CD14-positive monocyte (primary cell): ENCODE results near the gene OR51F2. TPM values are rescaled to one million over a fixed set of nuclear protein-coding genes. Genes with fewer than 3 reads are reported as not detected.

Source experiments
- DNase-seq, 3 donors: peaks; one replicate each; pipeline ENCODE4 v3.0.0-alpha.2; 2011 to 2022
- H2AFZ ChIP-seq: 2 replicates; pipeline ENCODE4 v1.6.0; 2012; ENCODE audit warnings: mild to moderate bottlenecking, low read depth, low read length, inconsistent platforms; ENCODE audit not compliant: insufficient read depth, poor library complexity, severe bottlenecking
- H3K27ac ChIP-seq, 2 donors: 1 replicate in 1 of 2; 2 replicates in 1 of 2; pipeline ENCODE4 v1.5.1; 2012 to 2013; ENCODE audit warnings: low read length in 2 of 2, control low read depth in 1 of 2, inconsistent platforms in 1 of 2, low read depth in 1 of 2, mild to moderate bottlenecking in 1 of 2
- H3K27me3 ChIP-seq, 2 donors: one replicate each; pipeline versions ENCODE4 v1.6.0 to v1.6.1; 2011 to 2013; ENCODE audit warnings: low read length in 2 of 2; ENCODE audit not compliant: control insufficient read depth in 2 of 2, insufficient read depth in 2 of 2
- H3K36me3 ChIP-seq, 2 donors: replicated peaks in 1 of 2; 1 replicate in 1 of 2; 2 replicates in 1 of 2; pipeline versions ENCODE4 v1.5.1 to v1.6.1; 2012 to 2013; ENCODE audit warnings: low read length in 2 of 2, control low read depth in 1 of 2, inconsistent platforms in 1 of 2, mild to moderate bottlenecking in 1 of 2; ENCODE audit not compliant: insufficient read depth in 2 of 2, control insufficient read depth in 1 of 2
- H3K4me1 ChIP-seq, 2 donors: 1 replicate in 1 of 2; 2 replicates in 1 of 2; pipeline versions ENCODE4 v1.5.1 to v1.6.1; 2012 to 2013; ENCODE audit warnings: low read length in 2 of 2, control low read depth in 1 of 2, inconsistent platforms in 1 of 2, mild to moderate bottlenecking in 1 of 2, moderate library complexity in 1 of 2; ENCODE audit not compliant: insufficient read depth in 2 of 2, control insufficient read depth in 1 of 2
- H3K4me2 ChIP-seq: replicated peaks from 2 replicates; pipeline ENCODE3; 2012; ENCODE audit warnings: low read length, moderate library complexity, mild to moderate bottlenecking; ENCODE audit not compliant: poor library complexity, severe bottlenecking; ENCODE audit errors: extremely low read depth
- H3K4me3 ChIP-seq, 3 experiments: fragments of 200-600 bp in 1 of 3; sonication (generic) in 1 of 3; replicated peaks in 1 of 3; 1 replicate in 2 of 3; 2 replicates in 1 of 3; pipeline ENCODE4 v1.5.1; 2011 to 2013; ENCODE audit warnings: low read length in 3 of 3, mild to moderate bottlenecking in 3 of 3, control low read depth in 2 of 3, low read depth in 2 of 3, inconsistent platforms in 1 of 3, moderate library complexity in 1 of 3
- H3K79me2 ChIP-seq: 2 replicates; pipeline ENCODE4 v1.6.0; 2012; ENCODE audit warnings: mild to moderate bottlenecking, control low read depth, inconsistent platforms, low read length, moderate library complexity; ENCODE audit not compliant: insufficient read depth
- H3K9ac ChIP-seq: 2 replicates; pipeline ENCODE4 v1.6.0; 2017; ENCODE audit warnings: low read length, mild to moderate bottlenecking; ENCODE audit not compliant: insufficient read depth, poor library complexity, severe bottlenecking
- H3K9me3 ChIP-seq, 2 donors: replicated peaks in 1 of 2; 1 replicate in 1 of 2; 2 replicates in 1 of 2; pipeline versions ENCODE4 v1.5.1 to v1.6.1; 2012 to 2013; ENCODE audit warnings: low read length in 2 of 2, control low read depth in 1 of 2; ENCODE audit not compliant: control insufficient read depth in 1 of 2, insufficient read depth in 1 of 2
- H4K20me1 ChIP-seq: 2 replicates; pipeline ENCODE4 v1.6.0; 2012; ENCODE audit warnings: mild to moderate bottlenecking, low read length, control low read depth, moderate library complexity; ENCODE audit not compliant: insufficient read depth
- H3K27ac Mint-ChIP-seq, 7 donors: one replicate each; pipeline ENCODE4 v1.8.0; 2020; ENCODE audit warnings: mild to moderate bottlenecking in 7 of 7, mixed read lengths in 7 of 7, moderate library complexity in 6 of 7, inconsistent platforms in 2 of 7
- H3K27me3 Mint-ChIP-seq, 3 donors: one replicate each; pipeline ENCODE4 v1.8.0; 2021 to 2022; ENCODE audit warnings: low read depth in 3 of 3, mild to moderate bottlenecking in 3 of 3, mixed read lengths in 3 of 3, moderate library complexity in 3 of 3, inconsistent platforms in 1 of 3
- H3K36me3 Mint-ChIP-seq, 2 donors: one replicate each; pipeline ENCODE4 v1.8.0; 2020; ENCODE audit warnings: mixed read lengths in 2 of 2, inconsistent platforms in 1 of 2, mild to moderate bottlenecking in 1 of 2
- H3K4me1 Mint-ChIP-seq: one replicate; pipeline ENCODE4 v1.8.0; 2020; ENCODE audit warnings: mild to moderate bottlenecking, mixed read lengths
- H3K4me3 Mint-ChIP-seq, 2 donors: one replicate each; pipeline ENCODE4 v1.8.0; 2020; ENCODE audit warnings: mild to moderate bottlenecking in 2 of 2, mixed read lengths in 2 of 2, moderate library complexity in 1 of 2
- H3K9me3 Mint-ChIP-seq, 7 donors: one replicate each; pipeline ENCODE4 v1.8.0; 2020 to 2022; ENCODE audit warnings: mixed read lengths in 7 of 7, mild to moderate bottlenecking in 6 of 7, moderate library complexity in 6 of 7, inconsistent platforms in 2 of 7
- WGBS: methylation state at CpG from one replicate; pipeline ENCODE4 v1.1.5; 2013; ENCODE audit warnings: missing lambda C conversion rate; ENCODE audit not compliant: insufficient coverage; 5-methylcytosine and 5-hydroxymethylcytosine counted together
- intact Hi-C, 2 donors: fragments of 100-400 bp; cut with micrococcal nuclease; formaldehyde crosslinking; loops; one replicate each; pipeline versions ENCODE4 v1.15.0 to v1.15.1; 2023
- polyA plus RNA-seq, 3 donors: library from polyadenylated mRNA; depleted of rRNA in 1 of 3; unstranded in 2 of 3; stranded (reverse) in 1 of 3; fragments of 300-500 nt in 2 of 3; fragments of >200 nt in 1 of 3; fragmentation: Illumina TruSeq in 2 of 3; gene quantifications; 1 replicate in 2 of 3; 2 replicates in 1 of 3; pipeline ENCODE4 v1.2.3, GENCODE V29; 2012 to 2021
- TF ChIP-seq, protein P1 (sequence below): fragments of 200-600 bp; IDR thresholded peaks from one replicate; pipeline ENCODE4 v1.8.0; 2022; ENCODE audit warnings: antibody characterized with exemption, mild to moderate bottlenecking

Gene OR51F2
- polyA plus RNA-seq, 3 donors, result not detected

DNA sequence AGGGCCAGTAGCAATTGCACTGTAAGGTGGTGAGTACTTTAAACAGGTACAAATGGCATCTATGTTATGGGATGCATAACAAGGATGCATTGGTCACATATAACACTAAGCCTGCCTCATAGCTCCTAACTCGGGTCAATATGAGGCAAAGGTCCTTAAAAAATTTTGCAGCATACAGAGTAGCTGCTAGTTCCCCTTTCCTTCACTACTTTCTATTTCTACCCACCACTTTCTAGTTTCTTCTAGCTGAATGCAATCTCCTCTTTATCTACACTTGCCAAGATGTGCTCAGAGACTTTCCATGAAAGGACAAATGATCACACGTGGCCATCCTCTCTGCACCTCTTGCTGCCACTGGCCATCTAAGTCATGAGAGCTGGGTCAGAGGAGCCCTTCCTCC lies 9.8 kb downstream of the OR51F2 start:
- no peak for DNase-seq
- Histone ChIP-seq H3K4me1 (no peaks in the 10 kb centered on the region), H3K27ac (no peak overlapping the region), H3K4me2 (no peak overlapping the region), H3K9ac (no peak overlapping the region), H3K79me2 (no peaks in the 10 kb centered on the region), H4K20me1 (no peaks in the 10 kb centered on the region), H2AFZ (no peak overlapping the region), H3K36me3 (no peaks in the 10 kb centered on the region), H3K27me3 (no peaks in the 10 kb centered on the region), H3K4me3 (no peak overlapping the region), H3K9me3 (no peaks in the 10 kb centered on the region)
- H3K4me1 Mint-ChIP-seq, result no peaks in the 10 kb centered on the region
- no peak overlapping the region for H3K4me3 Mint-ChIP-seq
- no peaks in the 10 kb centered on the region for H3K36me3 Mint-ChIP-seq
- H3K27me3 Mint-ChIP-seq, result peaks cover 0 to 2% (median 1%) of the 10 kb centered on the region in 3 donors
- intact Hi-C loops, result no loop called here
- no peaks in the 10 kb centered on the region for H3K9me3 Mint-ChIP-seq
- TF ChIP-seq, protein P1, sequence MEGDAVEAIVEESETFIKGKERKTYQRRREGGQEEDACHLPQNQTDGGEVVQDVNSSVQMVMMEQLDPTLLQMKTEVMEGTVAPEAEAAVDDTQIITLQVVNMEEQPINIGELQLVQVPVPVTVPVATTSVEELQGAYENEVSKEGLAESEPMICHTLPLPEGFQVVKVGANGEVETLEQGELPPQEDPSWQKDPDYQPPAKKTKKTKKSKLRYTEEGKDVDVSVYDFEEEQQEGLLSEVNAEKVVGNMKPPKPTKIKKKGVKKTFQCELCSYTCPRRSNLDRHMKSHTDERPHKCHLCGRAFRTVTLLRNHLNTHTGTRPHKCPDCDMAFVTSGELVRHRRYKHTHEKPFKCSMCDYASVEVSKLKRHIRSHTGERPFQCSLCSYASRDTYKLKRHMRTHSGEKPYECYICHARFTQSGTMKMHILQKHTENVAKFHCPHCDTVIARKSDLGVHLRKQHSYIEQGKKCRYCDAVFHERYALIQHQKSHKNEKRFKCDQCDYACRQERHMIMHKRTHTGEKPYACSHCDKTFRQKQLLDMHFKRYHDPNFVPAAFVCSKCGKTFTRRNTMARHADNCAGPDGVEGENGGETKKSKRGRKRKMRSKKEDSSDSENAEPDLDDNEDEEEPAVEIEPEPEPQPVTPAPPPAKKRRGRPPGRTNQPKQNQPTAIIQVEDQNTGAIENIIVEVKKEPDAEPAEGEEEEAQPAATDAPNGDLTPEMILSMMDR, result no peak
- no peak overlapping the region for H3K27ac Mint-ChIP-seq
- 11% methylated on average over 2 of the region's 2 CpGs for WGBS

DNA sequence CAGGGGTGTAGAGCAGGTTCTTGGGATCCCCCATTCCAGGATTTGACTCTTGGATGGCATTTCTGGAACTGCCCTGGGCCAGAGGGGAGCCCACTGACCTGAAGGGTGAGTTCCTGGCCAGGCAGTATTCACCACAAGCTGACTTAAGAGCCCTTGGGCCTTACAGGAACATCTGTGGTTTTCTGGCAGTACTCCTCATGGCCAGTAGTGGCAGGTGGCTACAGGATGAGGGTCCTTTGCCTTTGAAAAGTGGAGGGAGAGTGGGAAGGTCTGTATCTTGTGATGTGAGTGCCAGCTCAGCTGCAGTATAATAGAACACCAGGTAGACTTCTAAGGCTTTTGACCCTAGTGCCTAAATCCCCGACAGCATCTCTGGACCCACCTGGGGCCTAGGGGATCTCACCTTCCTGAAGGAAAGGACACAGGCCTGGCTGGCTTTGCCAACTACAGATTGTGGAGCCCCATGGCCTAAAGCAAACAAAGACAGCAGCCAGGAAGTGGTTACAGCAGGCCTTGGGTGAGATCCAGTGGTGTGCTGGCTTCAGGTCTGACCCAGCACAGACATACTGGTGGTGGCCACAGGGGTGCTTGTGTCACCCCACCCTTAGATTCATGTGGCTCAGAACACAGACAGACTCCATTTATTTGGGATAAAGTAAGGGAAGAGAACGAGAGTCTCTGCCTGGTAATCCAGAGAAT lies 18.9 kb downstream of the OR51F2 start:
- H3K27me3 Mint-ChIP-seq, result peaks cover 0 to 2% (median 0%) of the 10 kb centered on the region in 3 donors
- Histone ChIP-seq H2AFZ (no peak overlapping the region), H3K79me2 (no peaks in the 10 kb centered on the region), H3K4me3 (no peak overlapping the region), H3K9ac (no peak overlapping the region), H3K9me3 (peaks cover 0 to 7% of the 10 kb centered on the region in 2 donors), H3K27ac (no peak overlapping the region), H3K27me3 (no peaks in the 10 kb centered on the region), H3K36me3 (no peaks in the 10 kb centered on the region), H4K20me1 (no peaks in the 10 kb centered on the region), H3K4me1 (no peaks in the 10 kb centered on the region), H3K4me2 (no peak overlapping the region)
- no peaks in the 10 kb centered on the region for H3K36me3 Mint-ChIP-seq
- peaks cover 2 to 6% (median 4%) of the 10 kb centered on the region in 7 donors for H3K9me3 Mint-ChIP-seq
- DNase-seq, result no peak
- 80% methylated on average over 2 of the region's 2 CpGs for WGBS
- TF ChIP-seq, protein P1, result no peak
- H3K27ac Mint-ChIP-seq, result no peak overlapping the region
- H3K4me1 Mint-ChIP-seq, result no peaks in the 10 kb centered on the region
- H3K4me3 Mint-ChIP-seq, result no peak overlapping the region
- intact Hi-C loops, result no loop called here
